Activated T-cell treated with anti-CD3 and anti-CD28 coated beads for 1 hour (primary cell): Measurements from ENCODE around the gene HBS1L.

Experiments used
- DNase-seq: peaks from one replicate; pipeline ENCODE4 v3.0.0-alpha.2; 2020; ENCODE audit warnings: low read depth

The HBS1L gene

DNA sequence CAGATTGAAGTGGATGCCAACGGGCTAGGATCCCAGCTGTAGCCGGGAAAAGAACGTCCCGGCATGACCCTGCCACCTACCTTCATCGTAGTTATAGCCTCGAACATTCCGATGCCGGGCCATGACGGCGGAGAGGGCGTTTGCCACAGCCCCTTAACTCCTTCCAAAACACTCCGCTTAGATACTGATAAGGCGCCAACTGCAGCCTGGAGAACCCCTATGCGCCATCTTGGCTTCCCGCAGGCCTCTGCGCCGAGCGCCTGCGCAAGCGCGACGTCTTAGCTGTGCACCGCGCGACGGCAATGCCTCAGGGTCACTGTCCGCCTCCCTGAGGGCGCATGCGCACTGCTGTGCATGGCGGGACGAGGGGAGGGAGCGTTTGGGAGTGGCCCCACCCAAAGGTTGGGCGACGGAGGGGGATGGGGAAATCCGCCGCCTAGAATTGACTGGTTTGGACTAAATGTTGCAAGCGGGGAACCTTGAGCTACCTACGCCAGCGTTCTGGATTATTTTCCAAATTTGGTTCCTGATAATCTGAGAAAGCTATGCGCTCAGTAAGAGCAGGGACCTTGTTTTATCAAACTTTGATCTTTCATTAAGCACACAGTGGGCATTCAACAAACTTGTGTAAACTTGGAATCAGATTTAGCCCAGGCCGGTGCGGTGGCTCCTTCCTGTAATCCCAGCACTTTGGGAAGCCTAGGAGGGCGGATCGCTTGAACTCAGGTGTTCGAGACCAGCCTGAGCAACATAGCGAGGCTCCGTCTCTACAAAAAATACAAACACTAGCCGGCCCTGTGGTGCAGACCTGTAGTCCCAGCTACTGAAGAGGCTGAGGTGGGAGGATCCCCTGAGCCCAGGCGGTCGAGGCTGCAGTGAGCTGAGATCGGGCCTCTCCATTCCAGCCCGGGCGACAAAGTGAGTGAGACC is at the start of gene HBS1L:
Gene HBS1L (minus strand): TSS at position 254 of the 930 bp plus-strand sequence. CDS start 131 bp downstream, at position 123.
- peak; percentile 94 for DNase-seq

- no peak for DNase-seq
These were observed 49.6 kb upstream of the HBS1L start for GRCh38 chr6:135104199-135104598.

- no peak for DNase-seq
These were observed 47.6 kb upstream of the HBS1L start for GRCh38 chr6:135102191-135102590.

DNA sequence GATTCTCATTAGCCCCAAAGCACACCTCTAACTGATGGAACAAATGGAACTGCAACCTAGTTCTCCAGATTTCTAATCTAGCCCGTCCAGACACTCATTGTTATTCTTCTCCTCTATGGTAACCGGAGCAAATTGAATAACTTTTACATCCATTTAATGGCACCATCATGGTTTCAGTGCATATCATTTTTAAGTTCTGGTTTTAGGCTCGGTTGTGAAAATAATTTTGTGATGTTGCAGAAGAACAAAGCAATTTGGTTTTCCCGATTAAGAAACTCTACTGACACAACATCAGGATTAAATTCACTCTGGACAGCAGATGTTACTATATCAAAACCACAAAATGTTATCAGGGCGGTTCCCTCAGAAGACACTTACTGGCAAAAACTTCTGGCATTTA is 42.5 kb upstream of the HBS1L start:
- DNase-seq = no peak

- no peak for DNase-seq
These were observed 41.9 kb upstream of the HBS1L start for GRCh38 chr6:135096403-135097130.

DNA sequence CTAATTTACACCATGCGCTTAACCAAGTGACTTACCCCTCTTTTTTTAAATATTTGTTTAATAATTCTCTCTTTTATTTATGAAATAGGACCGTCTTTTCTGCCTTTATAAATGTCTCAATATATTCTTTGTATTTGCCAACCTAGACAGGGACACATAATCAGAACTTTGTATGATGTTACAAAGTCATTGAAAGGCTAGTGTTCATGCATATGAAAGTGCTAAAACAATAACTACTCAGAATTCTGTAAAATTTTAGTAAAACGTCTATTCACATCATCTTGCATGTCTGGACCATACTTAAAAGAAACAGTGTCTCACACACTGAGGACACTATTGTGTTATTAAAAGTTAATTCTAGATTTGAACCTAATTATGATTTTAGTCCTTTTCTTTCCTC is 41.1 kb upstream of the HBS1L start:
- DNase-seq = no peak

GRCh38 chr6:135094403-135094821 is 39.8 kb upstream of the HBS1L start:
- no peak for DNase-seq

DNA sequence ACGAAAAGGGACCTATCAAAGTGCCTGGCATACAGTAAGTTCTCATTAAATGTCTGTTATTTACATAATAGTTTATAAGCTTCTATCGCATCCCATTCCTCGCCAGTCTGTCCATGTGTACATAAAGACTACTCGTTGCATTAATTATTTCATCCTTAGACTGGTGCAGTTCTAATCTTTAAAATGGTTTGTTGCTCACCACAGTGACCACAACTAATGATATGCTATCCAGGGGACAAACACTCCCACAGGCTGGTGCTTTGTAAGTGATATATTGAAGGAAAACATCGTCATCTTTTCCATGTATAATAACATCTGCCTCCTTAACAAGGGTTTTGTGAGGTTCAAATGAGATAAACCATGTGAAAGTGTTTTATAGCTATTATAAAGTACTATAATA is 39.0 kb upstream of the HBS1L start:
- no peak for DNase-seq

DNA sequence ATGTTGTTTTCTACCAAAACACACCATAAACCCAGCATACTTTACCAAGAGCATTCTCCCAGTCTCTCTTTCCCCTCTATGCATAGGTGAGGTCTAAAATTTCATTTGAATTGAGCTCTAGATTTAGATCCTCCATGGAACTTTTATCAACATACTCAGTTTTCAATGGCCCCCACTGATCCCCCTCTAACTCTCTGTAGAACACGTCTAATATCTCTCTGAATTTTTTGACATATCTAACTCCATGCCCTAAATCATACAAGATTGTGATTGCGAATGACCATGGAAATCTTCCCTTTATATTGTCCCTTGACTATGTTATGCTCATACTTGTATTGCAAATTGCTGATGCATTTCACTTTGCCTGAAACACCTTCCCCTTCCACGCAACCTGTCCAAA is 38.1 kb upstream of the HBS1L start:
- no peak for DNase-seq

DNA sequence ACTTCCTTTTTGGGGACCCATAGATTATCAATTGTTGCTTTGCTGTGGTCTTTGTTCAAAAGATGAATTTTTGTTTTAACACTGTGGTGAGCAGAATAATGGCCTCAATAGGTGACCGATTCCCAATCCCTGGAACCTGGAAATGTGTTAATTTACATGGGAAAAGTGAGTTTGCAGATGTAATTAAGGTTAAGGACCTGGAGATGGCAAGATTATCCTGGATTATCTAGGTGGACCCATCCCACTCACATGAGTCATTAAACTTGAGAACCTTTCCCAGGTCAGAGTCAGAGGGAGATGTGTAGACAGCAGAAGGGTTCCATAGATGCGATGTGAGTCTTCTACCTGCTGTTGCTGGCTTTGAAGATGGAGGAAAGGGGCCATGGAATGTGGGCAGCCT is 36.2 kb upstream of the HBS1L start:
- DNase-seq = no peak

GRCh38 chr6:135089901-135090300 is 35.3 kb upstream of the HBS1L start:
- no peak for DNase-seq

DNA sequence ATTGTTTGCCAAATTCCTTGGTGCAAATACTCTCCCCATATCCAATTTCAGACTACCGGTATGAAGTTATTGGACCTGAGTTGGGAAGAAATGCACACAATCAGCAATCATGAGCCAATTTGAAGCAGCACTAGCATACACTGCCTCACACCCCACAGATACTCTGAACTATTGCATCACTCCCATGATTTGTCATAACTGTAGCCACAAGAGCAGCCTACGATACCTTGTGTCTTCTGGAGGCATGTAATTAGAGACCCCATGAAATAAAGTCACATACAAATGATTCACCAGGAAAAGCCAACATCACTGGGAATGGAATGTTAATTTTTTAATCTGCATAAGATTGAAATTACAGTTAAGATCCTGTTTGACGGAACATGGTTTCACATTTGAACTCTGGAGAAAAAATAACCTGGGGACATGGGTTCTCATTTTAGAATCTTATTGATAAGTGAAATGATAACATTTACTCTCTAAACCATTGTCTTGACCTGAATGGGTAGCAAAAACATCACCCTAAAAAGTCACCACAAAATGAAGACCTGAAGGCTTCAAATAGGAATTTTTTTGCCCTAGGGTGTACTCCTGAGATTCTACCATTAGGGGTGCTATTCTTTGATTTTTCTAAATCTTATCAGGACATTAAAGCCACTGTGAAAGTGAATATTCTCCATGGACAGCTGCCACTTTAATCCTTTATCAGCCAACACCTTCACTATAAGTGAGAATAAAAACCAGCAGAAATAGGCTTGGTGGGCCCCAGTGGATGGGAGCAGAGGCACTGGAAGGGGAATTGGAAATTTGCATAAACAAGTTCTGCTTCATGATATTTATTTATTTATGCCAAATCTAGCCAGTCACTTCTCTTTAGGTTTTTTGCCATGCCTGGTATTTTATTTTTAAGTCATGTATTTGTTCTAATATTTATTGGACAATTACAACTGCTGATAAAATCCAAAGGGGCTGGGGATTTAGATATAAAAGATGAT is 34.5 kb upstream of the HBS1L start:
- DNase-seq = no peak

DNA sequence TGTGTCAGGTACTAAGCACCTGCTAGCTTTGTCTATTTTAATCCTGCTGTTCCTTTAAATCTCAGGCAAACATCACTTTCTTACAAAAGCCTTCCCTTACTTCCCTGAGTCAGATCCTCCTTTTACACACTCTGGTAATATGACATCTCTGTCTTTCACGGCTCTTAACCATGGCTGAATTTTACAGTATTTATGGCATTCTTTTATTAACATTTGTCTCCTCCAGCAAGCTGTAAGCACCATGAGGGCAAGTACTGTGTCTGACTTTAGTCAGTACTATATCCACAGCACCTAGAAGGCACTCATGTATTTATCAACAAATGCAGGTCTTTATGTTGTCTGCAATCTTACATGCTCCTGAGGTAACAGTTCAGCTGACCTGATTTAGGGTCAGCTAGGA is 33.7 kb upstream of the HBS1L start:
- no peak for DNase-seq

DNA sequence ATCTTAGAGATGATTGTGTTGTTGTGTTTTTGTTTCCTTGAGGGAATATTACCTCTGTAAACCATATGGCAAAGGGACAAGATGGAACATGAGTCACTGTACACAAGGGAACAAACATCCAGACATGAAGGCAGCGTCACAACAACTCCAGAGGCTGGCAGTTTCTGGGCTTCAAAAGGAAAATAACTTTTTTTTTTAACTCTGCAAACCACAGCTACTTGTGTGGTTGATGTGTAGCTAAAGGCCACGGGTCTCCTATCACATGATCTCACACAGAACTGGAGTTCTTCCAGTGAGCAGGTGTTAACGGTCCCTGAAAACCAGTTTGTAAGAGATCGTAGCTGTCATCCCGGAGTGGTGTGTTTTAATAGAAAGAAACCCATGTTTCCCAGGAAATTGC is 33.2 kb upstream of the HBS1L start:
- DNase-seq = peak; percentile 14

DNA sequence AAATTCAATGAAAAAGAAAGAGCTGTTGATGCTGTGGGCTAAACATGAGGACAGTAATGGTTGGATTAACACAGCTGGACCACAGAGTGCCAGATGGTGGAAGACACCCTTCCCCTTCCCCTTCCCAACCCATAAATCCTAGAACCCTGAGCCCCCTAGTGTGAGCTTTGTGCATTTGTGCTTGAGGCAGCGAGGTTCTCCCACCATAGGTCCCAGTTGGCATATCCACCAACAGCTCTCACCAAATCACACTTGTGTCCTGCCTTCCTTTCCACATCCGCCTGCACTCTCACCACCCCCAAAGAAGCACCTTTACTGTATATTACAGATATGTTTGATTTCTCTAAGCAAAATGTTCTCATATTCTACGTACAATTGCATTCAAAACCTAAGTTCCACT is 32.8 kb upstream of the HBS1L start:
- DNase-seq = no peak

- no peak for DNase-seq
These were observed 31.8 kb upstream of the HBS1L start for GRCh38 chr6:135086414-135086764.

DNA sequence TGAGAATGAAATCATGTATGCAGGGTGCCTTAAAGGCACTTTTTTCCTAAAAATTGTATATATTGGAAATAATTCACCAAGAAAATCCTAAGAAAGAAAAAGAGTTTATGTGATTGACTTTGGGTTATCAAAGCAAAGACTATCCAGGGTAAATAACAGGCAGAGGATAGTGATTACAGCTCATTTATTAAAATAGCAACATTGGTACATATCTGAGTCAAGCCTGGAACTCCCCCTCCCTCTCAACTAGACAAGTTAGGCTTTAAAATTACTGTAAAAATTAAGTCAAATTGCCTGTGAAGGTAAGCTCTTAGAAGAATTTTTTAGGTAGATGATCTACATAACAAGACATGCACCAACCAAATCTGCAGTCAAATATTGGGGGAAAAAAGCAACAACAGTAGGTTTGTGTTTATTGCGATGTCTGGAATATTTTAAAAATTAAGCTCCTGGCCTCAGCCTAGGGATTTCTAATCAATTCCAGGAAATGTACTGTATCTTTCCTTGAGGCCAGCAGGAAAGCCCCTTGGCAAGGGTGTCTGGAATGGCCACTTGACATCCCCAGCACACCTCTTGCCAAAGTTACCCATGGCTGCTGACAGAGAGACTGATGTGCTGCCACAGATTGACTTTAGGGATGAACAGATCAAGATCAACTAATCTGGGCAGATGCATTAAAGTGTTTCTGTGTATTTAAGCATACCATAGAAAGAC is 31.2 kb upstream of the HBS1L start:
- DNase-seq = no peak

- DNase-seq = no peak
These were observed 30.3 kb upstream of the HBS1L start for GRCh38 chr6:135084916-135085269.

DNA sequence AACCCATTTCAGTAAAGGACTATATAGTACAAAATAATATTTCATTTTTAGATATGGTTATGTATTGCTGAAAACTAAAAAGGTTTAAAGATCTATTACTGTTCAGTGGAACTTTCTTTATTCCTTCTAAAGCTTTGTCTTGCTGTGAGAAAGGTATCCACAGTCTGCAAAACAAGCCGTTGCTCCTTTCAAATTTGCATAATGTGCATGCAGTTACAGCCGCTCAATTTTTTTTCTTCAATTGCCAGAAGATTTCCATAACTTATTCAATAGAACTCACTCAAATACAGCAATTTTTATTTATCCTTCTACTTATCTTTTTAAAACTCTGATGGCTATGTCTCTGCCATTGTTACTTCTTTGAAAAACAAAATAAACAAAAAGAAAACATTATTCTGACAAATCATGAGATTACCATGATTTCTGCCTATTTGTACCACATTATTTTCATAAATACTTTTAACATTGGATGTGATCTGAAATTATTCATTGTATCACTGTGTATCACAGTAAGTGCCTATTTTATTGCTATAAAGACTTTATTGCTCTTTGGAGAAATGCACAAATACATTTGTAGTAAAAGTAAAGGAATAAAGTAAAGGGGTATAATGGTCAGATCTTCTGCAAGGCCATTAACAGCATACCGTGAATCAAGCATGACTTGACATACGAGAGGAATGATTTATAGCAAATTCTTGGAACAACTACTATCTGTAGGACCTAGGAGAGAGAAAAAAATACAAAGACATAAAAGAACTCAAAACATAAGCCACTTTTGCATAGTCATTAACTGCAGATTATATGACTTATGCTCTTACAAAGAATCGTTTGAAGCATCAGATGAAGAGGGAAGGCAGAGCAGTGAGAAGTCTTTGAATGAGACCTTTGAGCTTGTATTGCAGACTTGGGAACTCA is 29.6 kb upstream of the HBS1L start:
- DNase-seq = no peak

- DNase-seq = no peak
These were observed 27.3 kb upstream of the HBS1L start for GRCh38 chr6:135081966-135082365.

GRCh38 chr6:135075018-135075417 is 20.4 kb upstream of the HBS1L start:
- DNase-seq = no peak
